ENCODE measurements around the gene PLCB2.

PLCB2 gene

GRCh38 chr15:40238532-40239403 lies 69.0 kb downstream of the PLCB2 start, which contains the start of gene PAK6:
Gene PAK6, plus strand, starts transcription at chr15:40239063. Its CDS starts 25,723 bp downstream, at chr15:40264786.
- Histone ChIP-seq H3K79me1 (ENCODE audit: low read length) (no peaks in the 10 kb centered on the region), H3K27ac (ENCODE audit: low read depth, low read length) (no peak within 1 kb of the TSS), H3K9ac (ENCODE audit: low read length) (peak within 1 kb of the TSS; percentile 35)

More at GRCh38 chr15:40238532-40239403, 69.0 kb downstream of the PLCB2 start, which contains the start of gene PAK6:
- Histone ChIP-seq H3K23ac (ENCODE audit: low read length) (no peak within 1 kb of the TSS), H3K4me2 (ENCODE audit: low read length) (peak within 1 kb of the TSS; percentile 46), H4K8ac (ENCODE audit: low read depth, low read length) (no peak within 1 kb of the TSS), H3K56ac (ENCODE audit: low read length) (peak within 1 kb of the TSS; percentile 71), H4K5ac (ENCODE audit: low read length) (no peak within 1 kb of the TSS), H3K4me1 (ENCODE audit: control insufficient read depth, low read depth, low read length) (peaks cover 2% of the 10 kb centered on the region), H3K4ac (ENCODE audit: low read depth, low read length) (no peak within 1 kb of the TSS), H3K36me3 (ENCODE audit: control insufficient read depth, insufficient read depth, low read length) (no peaks in the 10 kb centered on the region), H2BK5ac (ENCODE audit: low read length) (no peak within 1 kb of the TSS), H3K18ac (ENCODE audit: low read length) (no peak within 1 kb of the TSS), H2AK5ac (ENCODE audit: low read length) (no peak within 1 kb of the TSS), H3K79me2 (ENCODE audit: control insufficient read depth, insufficient read depth, low read length) (no peaks in the 10 kb centered on the region), H2BK15ac (replicated peaks; ENCODE audit: low read depth) (no peak within 1 kb of the TSS), H3K27me3 (ENCODE audit: insufficient read depth, low read length, poor library complexity) (no peaks in the 10 kb centered on the region), H3K4me3 (ENCODE audit: low read length) (no peak within 1 kb of the TSS), H2BK120ac (ENCODE audit: low read depth, low read length) (no peak within 1 kb of the TSS)
- no CpG with 5 or more reads among the region's 39 CpGs for WGBS (ENCODE audit: extremely low coverage, insufficient coverage, low lambda C conversion rate)
- peak; percentile 92 for DNase-seq
